Measurements from ENCODE around the gene SLC7A8. TPM values are rescaled to one million over a fixed set of nuclear protein-coding genes. Genes with fewer than 3 reads are reported as not detected.
A peak's percentile ranks its signal among the peaks of the same experiment; 100 is the strongest.

The SLC7A8 gene
- total RNA-seq, 1 experiment from 2014 or later = 77.9 TPM

- H3K4me2 ChIP-seq (ENCODE audit: insufficient read depth, insufficient read length, low read length) = no peak overlapping the region
- no peak overlapping the region for H2BK5ac ChIP-seq (ENCODE audit: insufficient read length, low read length)
- no CpG with 5 or more reads among the region's 5 CpGs for WGBS (ENCODE audit: extremely low coverage, insufficient read length, low lambda C conversion rate)
- Mint-ChIP-seq H3K4me1 (peaks cover 34 to 42% of the 10 kb centered on the region in 2 experiments), H3K27me3 (ENCODE audit: low read depth) (no peaks in the 10 kb centered on the region), H3K36me3 (ENCODE audit: insufficient read depth in 1 of 3, low read depth in 3 of 3) (peaks cover 10 to 25% (median 15%) of the 10 kb centered on the region in 3 experiments; a peak in 6 of 7 replicates), H3K9me3 (no peaks in the 10 kb centered on the region), H3K4me3 (no peak overlapping the region), H3K27ac (peak overlapping the region in 2 of 3 experiments; percentile 4 to 33; a peak in 1 of 7 replicates)
- no peaks in the 10 kb centered on the region for H3K27me3 ChIP-seq (ENCODE audit: insufficient read depth, low read length)
- no peak overlapping the region for H3K23ac ChIP-seq (ENCODE audit: insufficient read length, low read depth, low read length)
- H4K20me1 ChIP-seq (ENCODE audit: control insufficient read depth, insufficient read depth, insufficient read length) = no peaks in the 10 kb centered on the region
- H3T11ph ChIP-seq (ENCODE audit: low read length) = no peak overlapping the region
- H3K4ac ChIP-seq (ENCODE audit: low read depth, low read length) = no peak overlapping the region
- H3K79me1 ChIP-seq (ENCODE audit: insufficient read depth, low read depth, low read length, poor library complexity, severe bottlenecking) = peaks cover 2% of the 10 kb centered on the region
- no peak overlapping the region for H3K9ac ChIP-seq (ENCODE audit: extremely low read depth, insufficient read length, low read length)
- no peak overlapping the region for H3K56ac ChIP-seq (ENCODE audit: insufficient read length, low read depth, low read length)
- peaks cover 7% of the 10 kb centered on the region; the same call in 1 of the 2 replicates for H3K79me2 ChIP-seq (ENCODE audit: insufficient read depth, low read length)
- no peaks in the 10 kb centered on the region for H3K23me2 ChIP-seq (ENCODE audit: insufficient read length, low read depth, low read length, poor library complexity, severe bottlenecking)
- H3K14ac ChIP-seq (ENCODE audit: insufficient read depth, low read length) = no peak overlapping the region
- DNase-seq = no peak
- H2AFZ ChIP-seq (ENCODE audit: low read length) = no peak overlapping the region
- H3K4me1 ChIP-seq (ENCODE audit: insufficient read depth, low read length) = peaks cover 7% of the 10 kb centered on the region; the same call in 1 of the 2 replicates
- no peak overlapping the region for H4K8ac ChIP-seq (replicated peaks; ENCODE audit: insufficient read length, low read depth, low read length)
- no peak overlapping the region for H4K91ac ChIP-seq (ENCODE audit: insufficient read length, low read depth, low read length)
- no peaks in the 10 kb centered on the region for H3K9me3 ChIP-seq (ENCODE audit: control insufficient read depth, low read depth, low read length)
- no peak overlapping the region for H3K27ac ChIP-seq (ENCODE audit: insufficient read length, low read depth, low read length)
- H4K5ac ChIP-seq (ENCODE audit: insufficient read length, low read depth, low read length) = no peak overlapping the region
- H2BK120ac ChIP-seq (ENCODE audit: low read depth, low read length, poor library complexity, severe bottlenecking) = no peak overlapping the region
- no peak overlapping the region for H2BK15ac ChIP-seq (ENCODE audit: low read depth, low read length)
- no peak for TF ChIP-seq CTCF (conservative IDR thresholded peaks at IDR 0.05)
- H3K18ac ChIP-seq (ENCODE audit: insufficient read length, low read depth, low read length) = no peak overlapping the region
- H2BK12ac ChIP-seq (ENCODE audit: insufficient read length, low read depth, low read length) = no peak overlapping the region
- H2AK5ac ChIP-seq (ENCODE audit: insufficient read length, low read length) = no peak overlapping the region
- no peak overlapping the region for H2BK20ac ChIP-seq (ENCODE audit: low read depth, low read length, poor library complexity, severe bottlenecking)
Measured at GRCh38 chr14:23172096-23172495, 11.4 kb downstream of the SLC7A8 start.

Data from H9 (cell line).